HG02852 (cell line): ENCODE data around the gene ZNF554.
"Not testable (repeated sequence)": the region's sequence is repeated elsewhere in the genome, so short reads cannot be mapped to it uniquely, and the experiment has no call there.

ENCODE experiments used
- ATAC-seq: cut with Tn5 transposase; IDR thresholded peaks from one replicate; pipeline ENCODE4 v1.9.1; 2021; ENCODE audit warnings: mild to moderate bottlenecking, moderate library complexity; ENCODE audit not compliant: unreplicated experiment

The ZNF554 gene

GRCh38 chr19:2865334-2866100, 45.8 kb downstream of the ZNF554 start:
- ATAC-seq: no peak

GRCh38 chr19:2866495-2867024, 46.9 kb downstream of the ZNF554 start:
- no peak for ATAC-seq

- ATAC-seq: no peak
Measured at GRCh38 chr19:2867025-2867991, 47.6 kb downstream of the ZNF554 start, which contains the start of gene ZNF556. TSS of gene ZNF556 (plus strand) at chr19:2867335. CDS start at chr19:2867422, 87 bp downstream.

GRCh38 chr19:2869618-2870017, 50.0 kb downstream of the ZNF554 start:
- ATAC-seq: no peak

GRCh38 chr19:2872175-2872574, 52.5 kb downstream of the ZNF554 start:
- ATAC-seq: not testable (repeated sequence)

GRCh38 chr19:2877398-2878331, 58.0 kb downstream of the ZNF554 start:
- no peak for ATAC-seq

- ATAC-seq: no peak
Measured at GRCh38 chr19:2883686-2884439, 64.2 kb downstream of the ZNF554 start.

- no peak for ATAC-seq
Measured at GRCh38 chr19:2885736-2886135, 66.1 kb downstream of the ZNF554 start.
